Measurements from ENCODE around the gene SCAP. TPM values are rescaled to one million over a fixed set of nuclear protein-coding genes. Genes with fewer than 3 reads are reported as not detected.
A peak's percentile ranks its signal among the peaks of the same experiment; 100 is the strongest.

SCAP gene
- total and polyA plus RNA-seq, 2 of the 13 experiments (the other 11 are each of a cell fraction or from before 2014, with no cell fraction given): 40.4 to 53.3 TPM

DNA sequence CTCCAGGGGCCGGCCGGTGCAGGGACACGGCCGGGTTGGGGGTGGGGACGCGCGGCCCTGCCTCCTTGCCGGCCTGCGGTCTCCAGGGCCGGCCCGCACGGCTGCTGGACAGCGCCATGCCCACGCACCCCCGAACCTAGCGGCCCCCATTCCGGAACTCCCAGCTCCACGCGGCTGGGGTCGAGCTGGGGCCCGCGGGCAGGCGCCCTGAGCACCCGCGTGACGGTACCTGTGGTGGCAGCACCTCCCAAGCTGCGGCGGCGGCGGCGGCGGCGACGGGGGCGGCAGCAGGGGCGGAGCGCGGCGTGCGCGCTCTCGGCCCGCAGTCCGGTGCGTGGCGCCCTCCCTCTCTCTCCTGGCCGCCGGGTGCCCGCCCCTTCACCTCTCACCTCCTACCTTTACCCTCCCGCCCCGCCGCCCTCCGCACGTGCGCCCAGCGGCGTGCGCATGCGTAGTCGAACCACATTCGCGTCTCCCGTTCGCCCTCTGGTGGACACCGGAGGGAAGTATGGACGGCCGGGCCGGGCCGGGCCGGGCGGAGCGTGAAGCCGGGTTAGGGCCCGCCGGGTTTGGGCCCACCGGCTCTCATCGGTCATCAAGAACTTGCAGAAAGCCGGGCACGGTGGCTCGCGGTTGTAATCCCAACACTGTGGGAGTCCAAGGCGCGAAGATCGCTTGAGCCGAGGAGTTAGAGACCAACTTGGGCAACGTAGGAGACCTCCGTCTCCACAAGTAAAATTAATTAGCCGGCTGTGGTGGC lies at the start of gene SCAP (continued):
- TF ChIP-seq KIAA2018 (CRISPR knock-in tag; IDR thresholded peaks at IDR 0.05; ENCODE audit: borderline replicate concordance): no peak
- peak; percentile 65; the same call in 1 of the 2 replicates for TF ChIP-seq HDAC1 (CRISPR knock-in tag; IDR thresholded peaks at IDR 0.05)
- no peak for TF ChIP-seq TOE1 (CRISPR knock-in tag; IDR thresholded peaks at IDR 0.05)
- TF ChIP-seq ZBTB8A (CRISPR knock-in tag; IDR thresholded peaks at IDR 0.05; ENCODE audit: borderline replicate concordance, low read depth): no peak
- no peak for TF ChIP-seq CENPX (CRISPR knock-in tag; IDR thresholded peaks at IDR 0.05)
- no peak for TF ChIP-seq ZNF543 (CRISPR knock-in tag; IDR thresholded peaks at IDR 0.05)
- no peak for TF ChIP-seq SYNCRIP (IDR thresholded peaks at IDR 0.05; ENCODE audit: insufficient read depth, low read depth, low read length)
- no peak for TF ChIP-seq ZNF75D (CRISPR knock-in tag; IDR thresholded peaks at IDR 0.05; ENCODE audit: borderline replicate concordance)
- no peak for TF ChIP-seq FOSL1 (CRISPR knock-in tag; IDR thresholded peaks at IDR 0.05; ENCODE audit: borderline replicate concordance)
- no peak; the same call in 1 of the 2 replicates for TF ChIP-seq ZNF414 (CRISPR knock-in tag; IDR thresholded peaks at IDR 0.05)
- no peak for TF ChIP-seq ZNF83 (CRISPR knock-in tag; IDR thresholded peaks at IDR 0.05; ENCODE audit: borderline replicate concordance)
- no peak; the same call in 1 of the 2 replicates for TF ChIP-seq ETV6 (CRISPR knock-in tag; conservative IDR thresholded peaks at IDR 0.05)
- TF ChIP-seq RFXANK (CRISPR knock-in tag; IDR thresholded peaks at IDR 0.05): no peak
- peak; percentile 93 for TF ChIP-seq ZNF501 (CRISPR knock-in tag; IDR thresholded peaks at IDR 0.05)
- TF ChIP-seq CHCHD3 (CRISPR knock-in tag; IDR thresholded peaks at IDR 0.05): no peak
- TF ChIP-seq ZFP36 (IDR thresholded peaks at IDR 0.05; ENCODE audit: borderline replicate concordance, low read depth, low read length, partially characterized antibody): no peak
- no peak for TF ChIP-seq ZFP62 (CRISPR knock-in tag; IDR thresholded peaks at IDR 0.05)
- TF ChIP-seq MED13 (CRISPR knock-in tag; IDR thresholded peaks at IDR 0.05): no peak
- peak; percentile 91 for TF ChIP-seq KAT8 (CRISPR knock-in tag; IDR thresholded peaks at IDR 0.05)

Measured in HepG2 (cell line).